OCI-M1 (cell line): ENCODE data around the gene IL2RA.
A peak's percentile ranks its signal among the peaks of the same experiment; 100 is the strongest.
"Not testable (repeated sequence)": the region's sequence is repeated elsewhere in the genome, so short reads cannot be mapped to it uniquely, and the experiment has no call there.

ENCODE experiments used
- DNase-seq: peaks from one replicate; lab custom pipeline; 2025; lab: John Stamatoyannopoulos, UW

IL2RA gene

GRCh38 chr10:6082496-6083395, 20.6 kb upstream of the IL2RA start:
- DNase-seq: no peak

GRCh38 chr10:6080417-6080973, 18.3 kb upstream of the IL2RA start:
- no peak for DNase-seq

- no peak for DNase-seq
These were observed 16.9 kb upstream of the IL2RA start for GRCh38 chr10:6079044-6079443.

- no peak for DNase-seq
These were observed 15.0 kb upstream of the IL2RA start for GRCh38 chr10:6077071-6077675.

- DNase-seq: peak; percentile 63
These were observed 12.5 kb upstream of the IL2RA start for GRCh38 chr10:6074489-6075301.

GRCh38 chr10:6072215-6072934, 10.2 kb upstream of the IL2RA start:
- no peak for DNase-seq

GRCh38 chr10:6071181-6072175, 9.3 kb upstream of the IL2RA start:
- no peak for DNase-seq

- DNase-seq: no peak
These were observed 8.5 kb upstream of the IL2RA start for GRCh38 chr10:6070660-6071059.

GRCh38 chr10:6069081-6069931, 7.1 kb upstream of the IL2RA start:
- no peak for DNase-seq

- DNase-seq: peak; percentile 93
These were observed 6.3 kb upstream of the IL2RA start for GRCh38 chr10:6068422-6068821.

- DNase-seq: no peak
These were observed 5.8 kb upstream of the IL2RA start for GRCh38 chr10:6068006-6068405.

GRCh38 chr10:6067457-6067856, 5.3 kb upstream of the IL2RA start:
- no peak for DNase-seq

GRCh38 chr10:6065835-6066234, 3.7 kb upstream of the IL2RA start:
- DNase-seq: peak; percentile 90

- no peak for DNase-seq
These were observed 3.2 kb upstream of the IL2RA start for GRCh38 chr10:6065406-6065805.

GRCh38 chr10:6064726-6065125, 2.6 kb upstream of the IL2RA start:
- DNase-seq: not testable (repeated sequence)

- no peak for DNase-seq
These were observed 2.0 kb upstream of the IL2RA start for GRCh38 chr10:6064119-6064518.

- DNase-seq: no peak
These were observed 1.1 kb downstream of the IL2RA start for GRCh38 chr10:6061056-6061455.

GRCh38 chr10:6059506-6059905, 2.7 kb downstream of the IL2RA start:
- DNase-seq: no peak

- DNase-seq: no peak
These were observed 3.3 kb downstream of the IL2RA start for GRCh38 chr10:6058682-6059475.
